ENCODE data around the gene C12orf76.

C12orf76 gene

GRCh38 chr12:109994401-109995175 lies 53.7 kb downstream of the C12orf76 start:
- DNase-seq, result no peak

DNA sequence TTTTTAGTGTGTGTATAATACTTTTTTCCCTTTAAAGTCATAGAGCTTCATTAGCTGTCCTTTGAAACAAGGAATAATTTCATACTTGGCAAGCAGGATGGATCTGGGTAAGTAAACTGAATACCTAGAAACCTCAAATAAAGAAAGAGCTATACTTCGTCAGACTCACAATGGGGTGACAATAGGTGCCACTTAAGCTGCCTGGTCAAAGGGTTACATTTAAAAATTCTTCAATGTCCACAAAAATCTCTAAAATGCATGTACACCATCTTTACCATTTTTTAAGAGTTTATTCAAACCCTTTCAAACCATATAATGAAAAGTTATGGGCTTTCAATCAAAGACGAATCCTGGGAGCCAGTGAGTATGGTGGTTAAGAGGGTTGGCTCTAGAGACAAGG lies 55.2 kb downstream of the C12orf76 start:
- no peak for DNase-seq

- no peak for DNase-seq
These were observed 56.7 kb downstream of the C12orf76 start for GRCh38 chr12:109991586-109991985.
